Muscle of leg (tissue), 11 donors: ENCODE data around the gene ITPR1. TPM values are rescaled to one million over a fixed set of nuclear protein-coding genes. Genes with fewer than 3 reads are reported as not detected.

Experiments
- DNase-seq: peaks from one replicate; pipeline ENCODE4 v3.0.0; 2013
- H3K27ac ChIP-seq: one replicate; pipeline ENCODE4 v1.5.1; 2013; ENCODE audit warnings: mild to moderate bottlenecking, low read length, control low read depth
- H3K27me3 ChIP-seq: one replicate; pipeline ENCODE4 v1.6.1; 2013; ENCODE audit warnings: low read length; ENCODE audit not compliant: control insufficient read depth, insufficient read depth
- H3K36me3 ChIP-seq: one replicate; pipeline ENCODE4 v1.6.1; 2013; ENCODE audit warnings: low read length; ENCODE audit not compliant: control insufficient read depth, insufficient read depth
- H3K4me1 ChIP-seq: one replicate; pipeline ENCODE4 v1.6.1; 2013; ENCODE audit warnings: low read length; ENCODE audit not compliant: control insufficient read depth, insufficient read depth
- H3K4me3 ChIP-seq: one replicate; pipeline ENCODE4 v1.5.1; 2013; ENCODE audit warnings: low read length, control low read depth
- H3K9me3 ChIP-seq: replicated peaks from 2 replicates; pipeline ENCODE4 v1.6.1; 2013; ENCODE audit warnings: low read depth, low read length; ENCODE audit not compliant: control insufficient read depth
- WGBS: methylation state at CpG from one replicate; pipeline ENCODE4 v1.1.5; 2013; ENCODE audit warnings: missing lambda C conversion rate; ENCODE audit not compliant: insufficient coverage; 5-methylcytosine and 5-hydroxymethylcytosine counted together
- polyA plus RNA-seq, 8 donors: library from polyadenylated mRNA; unstranded; fragments of 120-200 nt; gene quantifications; one replicate each; pipeline versions ENCODE4 v1.2.1 to v1.2.3, GENCODE V29; 2013; ENCODE audit warnings: inconsistent platforms in 1 of 8, low replicate concordance in 1 of 8; ENCODE audit not compliant: insufficient read length in 8 of 8, insufficient read depth in 1 of 8
- total RNA-seq: library from RNA; stranded (reverse); fragments of 120-200 nt; gene quantifications from one replicate; pipeline ENCODE4 v1.2.4, GENCODE V29; 2013

Gene ITPR1
- total and polyA plus RNA-seq, 9 donors: 15.4 to 34.4 (median 20.5) TPM

- DNase-seq: no peak
- WGBS: no CpG with 5 or more reads among the region's 3 CpGs
- Histone ChIP-seq H3K27me3 (no peaks in the 10 kb centered on the region), H3K4me3 (no peak overlapping the region), H3K9me3 (no peaks in the 10 kb centered on the region), H3K36me3 (peaks cover 2% of the 10 kb centered on the region), H3K4me1 (peaks cover 3% of the 10 kb centered on the region), H3K27ac (no peak overlapping the region)
Measured at GRCh38 chr3:4845882-4846281, 352.7 kb downstream of the ITPR1 start.

- Histone ChIP-seq H3K36me3 (no peaks in the 10 kb centered on the region), H3K27me3 (no peaks in the 10 kb centered on the region), H3K9me3 (no peaks in the 10 kb centered on the region), H3K27ac (no peak overlapping the region), H3K4me1 (no peaks in the 10 kb centered on the region), H3K4me3 (no peak overlapping the region)
- DNase-seq: no peak
- WGBS: no CpG with 5 or more reads among the region's 4 CpGs
Measured at GRCh38 chr3:4846543-4846942, 353.4 kb downstream of the ITPR1 start.

- Histone ChIP-seq H3K4me3 (no peak overlapping the region), H3K36me3 (no peaks in the 10 kb centered on the region), H3K4me1 (no peaks in the 10 kb centered on the region), H3K27me3 (no peaks in the 10 kb centered on the region), H3K9me3 (no peaks in the 10 kb centered on the region), H3K27ac (no peak overlapping the region)
- no CpG with 5 or more reads among the region's 6 CpGs for WGBS
- DNase-seq: no peak
Measured at GRCh38 chr3:4848176-4848825, 355.2 kb downstream of the ITPR1 start.

- no peaks in the 10 kb centered on the region for H3K9me3 ChIP-seq
- no peaks in the 10 kb centered on the region for H3K4me1 ChIP-seq
- no peaks in the 10 kb centered on the region for H3K36me3 ChIP-seq
- 63% methylated on average over 1 of the region's 3 CpGs for WGBS
- no peaks in the 10 kb centered on the region for H3K27me3 ChIP-seq
- H3K4me3 ChIP-seq: no peak overlapping the region
- no peak for DNase-seq
- no peak overlapping the region for H3K27ac ChIP-seq
Measured at GRCh38 chr3:4849136-4849535, 356.0 kb downstream of the ITPR1 start.

GRCh38 chr3:4849739-4850138, 356.6 kb downstream of the ITPR1 start:
- no peaks in the 10 kb centered on the region for H3K4me1 ChIP-seq

GRCh38 chr3:4850211-4850927, 357.2 kb downstream of the ITPR1 start:
- WGBS: 100% methylated on average over 1 of the region's 5 CpGs
- DNase-seq: no peak
- no peaks in the 10 kb centered on the region for H3K4me1 ChIP-seq
- H3K27me3 ChIP-seq: no peaks in the 10 kb centered on the region
- H3K36me3 ChIP-seq: no peaks in the 10 kb centered on the region
- H3K4me3 ChIP-seq: no peak overlapping the region
- no peak overlapping the region for H3K27ac ChIP-seq
- no peaks in the 10 kb centered on the region for H3K9me3 ChIP-seq

More at GRCh38 chr3:4849739-4850138, 356.6 kb downstream of the ITPR1 start:
- Histone ChIP-seq H3K36me3 (no peaks in the 10 kb centered on the region), H3K9me3 (no peaks in the 10 kb centered on the region), H3K4me3 (no peak overlapping the region), H3K27me3 (no peaks in the 10 kb centered on the region), H3K27ac (no peak overlapping the region)
- no peak for DNase-seq

- Histone ChIP-seq H3K4me1 (no peaks in the 10 kb centered on the region), H3K9me3 (no peaks in the 10 kb centered on the region), H3K36me3 (no peaks in the 10 kb centered on the region), H3K27ac (no peak overlapping the region), H3K27me3 (no peaks in the 10 kb centered on the region), H3K4me3 (no peak overlapping the region)
- DNase-seq: no peak
- WGBS: no CpG with 5 or more reads among the region's 3 CpGs
Measured at GRCh38 chr3:4850928-4851265, 357.7 kb downstream of the ITPR1 start.

GRCh38 chr3:4852780-4853748, 359.9 kb downstream of the ITPR1 start:
- DNase-seq: no peak
- Histone ChIP-seq H3K27ac (no peak overlapping the region), H3K4me3 (no peak overlapping the region), H3K4me1 (no peaks in the 10 kb centered on the region), H3K9me3 (peaks cover 2% of the 10 kb centered on the region), H3K36me3 (no peaks in the 10 kb centered on the region), H3K27me3 (no peaks in the 10 kb centered on the region)
- 43% methylated on average over 1 of the region's 5 CpGs for WGBS

- Histone ChIP-seq H3K36me3 (no peaks in the 10 kb centered on the region), H3K27ac (no peak overlapping the region), H3K9me3 (peaks cover 2% of the 10 kb centered on the region), H3K4me1 (no peaks in the 10 kb centered on the region), H3K27me3 (no peaks in the 10 kb centered on the region), H3K4me3 (no peak overlapping the region)
- no peak for DNase-seq
Measured at GRCh38 chr3:4853749-4854140, 360.6 kb downstream of the ITPR1 start.

- 75% methylated on average over 2 of the region's 5 CpGs for WGBS
- no peak for DNase-seq
- Histone ChIP-seq H3K4me1 (no peaks in the 10 kb centered on the region), H3K27me3 (no peaks in the 10 kb centered on the region), H3K4me3 (no peak overlapping the region), H3K27ac (no peak overlapping the region), H3K9me3 (peaks cover 2% of the 10 kb centered on the region), H3K36me3 (no peaks in the 10 kb centered on the region)
Measured at GRCh38 chr3:4855676-4856075, 362.5 kb downstream of the ITPR1 start.
